BE2C (cell line): ENCODE results near the gene SLC39A11.

Experiments used
- DNase-seq: peaks from one replicate; pipeline ENCODE4 v3.0.0-alpha.2; 2020
- H3K27me3 ChIP-seq: fragments of 250-450 bp; sonication (Bioruptor Pico); 2 replicates; pipeline ENCODE4 v1.5.1; 2020; ENCODE audit warnings: mild to moderate bottlenecking
- H3K36me3 ChIP-seq: fragments of 250-450 bp; sonication (Bioruptor Pico); 2 replicates; pipeline ENCODE4 v1.5.1; 2020; ENCODE audit warnings: mild to moderate bottlenecking
- H3K4me1 ChIP-seq: fragments of 250-450 bp; sonication (Bioruptor Pico); 2 replicates; pipeline ENCODE4 v1.5.1; 2020
- H3K4me3 ChIP-seq: 2 replicates; pipeline ENCODE4 v1.5.1; 2011; ENCODE audit warnings: low read depth, low read length
- H3K9me3 ChIP-seq: fragments of 250-450 bp; sonication (Bioruptor Pico); 2 replicates; pipeline ENCODE4 v1.5.1; 2020
- TF ChIP-seq, protein P1 (sequence below): IDR thresholded peaks from 2 replicates; pipeline ENCODE4 v1.5.1; 2012; ENCODE audit warnings: mild to moderate bottlenecking, low read depth, low read length

Gene SLC39A11

DNA sequence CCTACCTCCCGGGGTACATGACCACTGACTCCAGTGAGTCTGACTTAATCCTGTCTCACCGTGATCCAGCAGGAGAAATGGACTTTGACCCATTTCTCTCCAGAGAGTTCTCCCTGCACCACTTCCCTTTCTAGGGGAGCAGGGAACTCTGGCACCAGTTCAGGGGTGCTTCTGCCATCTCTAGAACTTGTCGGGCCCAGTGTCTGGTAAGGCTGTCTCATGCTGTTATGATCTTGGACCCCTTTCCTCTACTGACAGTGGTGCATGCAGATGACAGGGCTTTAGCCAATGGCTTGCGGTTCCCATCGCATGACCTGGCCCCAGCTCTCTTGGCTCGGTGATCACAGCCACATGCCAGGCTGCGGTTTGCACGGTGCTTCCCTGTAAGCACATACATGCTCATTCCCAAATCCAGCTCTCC is 62.0 kb downstream of the SLC39A11 start:
- Histone ChIP-seq H3K27me3 (no peaks in the 10 kb centered on the region), H3K9me3 (no peaks in the 10 kb centered on the region), H3K4me3 (no peak overlapping the region), H3K4me1 (peaks cover 4% of the 10 kb centered on the region; the same call in 1 of the 2 replicates), H3K36me3 (no peaks in the 10 kb centered on the region)
- no peak for DNase-seq
- TF ChIP-seq, protein P1, sequence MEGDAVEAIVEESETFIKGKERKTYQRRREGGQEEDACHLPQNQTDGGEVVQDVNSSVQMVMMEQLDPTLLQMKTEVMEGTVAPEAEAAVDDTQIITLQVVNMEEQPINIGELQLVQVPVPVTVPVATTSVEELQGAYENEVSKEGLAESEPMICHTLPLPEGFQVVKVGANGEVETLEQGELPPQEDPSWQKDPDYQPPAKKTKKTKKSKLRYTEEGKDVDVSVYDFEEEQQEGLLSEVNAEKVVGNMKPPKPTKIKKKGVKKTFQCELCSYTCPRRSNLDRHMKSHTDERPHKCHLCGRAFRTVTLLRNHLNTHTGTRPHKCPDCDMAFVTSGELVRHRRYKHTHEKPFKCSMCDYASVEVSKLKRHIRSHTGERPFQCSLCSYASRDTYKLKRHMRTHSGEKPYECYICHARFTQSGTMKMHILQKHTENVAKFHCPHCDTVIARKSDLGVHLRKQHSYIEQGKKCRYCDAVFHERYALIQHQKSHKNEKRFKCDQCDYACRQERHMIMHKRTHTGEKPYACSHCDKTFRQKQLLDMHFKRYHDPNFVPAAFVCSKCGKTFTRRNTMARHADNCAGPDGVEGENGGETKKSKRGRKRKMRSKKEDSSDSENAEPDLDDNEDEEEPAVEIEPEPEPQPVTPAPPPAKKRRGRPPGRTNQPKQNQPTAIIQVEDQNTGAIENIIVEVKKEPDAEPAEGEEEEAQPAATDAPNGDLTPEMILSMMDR: no peak

DNA sequence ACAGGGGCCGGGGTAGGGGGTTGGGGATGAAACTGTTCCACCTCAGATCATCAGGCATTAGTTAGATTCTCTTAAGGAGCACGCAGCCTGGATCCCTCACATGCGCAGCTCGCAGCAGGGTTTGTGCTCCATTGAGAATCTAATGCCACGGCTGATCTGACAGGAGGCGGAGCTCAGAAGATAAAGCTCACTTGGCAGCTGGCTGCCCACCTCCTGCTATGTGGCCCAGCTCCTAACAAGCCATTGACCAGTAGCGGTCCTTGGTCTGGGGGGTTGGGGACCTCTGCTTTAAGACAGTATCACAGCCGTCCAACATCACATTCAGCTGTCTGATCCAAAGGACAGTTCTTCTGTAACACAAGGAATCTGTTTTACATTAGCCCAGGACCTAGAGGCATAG is 62.5 kb downstream of the SLC39A11 start:
- Histone ChIP-seq H3K9me3 (no peaks in the 10 kb centered on the region), H3K4me3 (no peak overlapping the region), H3K36me3 (no peaks in the 10 kb centered on the region), H3K27me3 (no peaks in the 10 kb centered on the region), H3K4me1 (peaks cover 4% of the 10 kb centered on the region; the same call in 1 of the 2 replicates)
- TF ChIP-seq, protein P1: no peak
- no peak for DNase-seq

DNA sequence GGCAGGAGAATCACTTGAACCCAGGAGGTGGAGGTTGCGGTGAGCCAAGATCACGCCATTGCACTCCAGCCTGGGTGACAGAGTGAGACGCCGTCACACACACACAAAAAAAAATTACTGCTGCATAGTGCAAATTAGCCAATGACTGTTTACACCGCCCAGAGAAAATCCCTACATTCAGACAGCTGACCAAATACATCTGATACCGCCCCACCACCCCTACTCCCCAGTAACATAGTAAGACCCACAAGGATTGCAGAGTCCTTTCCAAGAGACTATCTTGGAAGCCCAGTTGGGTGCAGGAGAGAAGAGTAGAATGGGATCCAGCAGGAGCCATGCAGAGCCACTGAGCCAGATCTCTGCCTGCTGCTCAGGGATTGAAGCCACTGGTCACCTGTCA is 63.5 kb downstream of the SLC39A11 start:
- no peak for DNase-seq
- Histone ChIP-seq H3K27me3 (no peaks in the 10 kb centered on the region), H3K4me3 (no peak overlapping the region), H3K9me3 (no peaks in the 10 kb centered on the region), H3K4me1 (peaks cover 4% of the 10 kb centered on the region; the same call in 1 of the 2 replicates), H3K36me3 (no peaks in the 10 kb centered on the region)
- TF ChIP-seq, protein P1: no peak

DNA sequence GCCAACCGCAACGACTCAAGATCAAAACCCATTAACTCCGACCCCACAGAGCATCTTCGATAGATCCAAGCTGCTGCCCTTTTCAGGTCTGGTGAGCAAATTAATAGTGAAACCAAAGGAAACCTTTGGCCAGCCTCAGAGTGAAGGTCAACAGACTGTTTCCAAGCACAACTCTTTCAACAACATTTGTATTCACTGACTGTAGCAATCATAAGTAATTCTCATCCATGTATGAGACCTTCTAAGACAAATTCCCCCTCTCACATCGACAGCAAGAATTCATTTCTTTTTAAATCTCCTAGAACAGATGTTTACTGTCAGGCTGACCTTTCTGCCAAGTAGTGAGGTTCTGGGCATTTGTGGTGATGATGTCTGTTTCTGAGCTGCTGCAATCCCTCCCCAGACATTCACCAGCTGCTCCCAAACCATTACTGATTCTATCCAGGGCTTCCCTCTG is 64.2 kb downstream of the SLC39A11 start:
- TF ChIP-seq, protein P1: no peak
- DNase-seq: no peak

DNA sequence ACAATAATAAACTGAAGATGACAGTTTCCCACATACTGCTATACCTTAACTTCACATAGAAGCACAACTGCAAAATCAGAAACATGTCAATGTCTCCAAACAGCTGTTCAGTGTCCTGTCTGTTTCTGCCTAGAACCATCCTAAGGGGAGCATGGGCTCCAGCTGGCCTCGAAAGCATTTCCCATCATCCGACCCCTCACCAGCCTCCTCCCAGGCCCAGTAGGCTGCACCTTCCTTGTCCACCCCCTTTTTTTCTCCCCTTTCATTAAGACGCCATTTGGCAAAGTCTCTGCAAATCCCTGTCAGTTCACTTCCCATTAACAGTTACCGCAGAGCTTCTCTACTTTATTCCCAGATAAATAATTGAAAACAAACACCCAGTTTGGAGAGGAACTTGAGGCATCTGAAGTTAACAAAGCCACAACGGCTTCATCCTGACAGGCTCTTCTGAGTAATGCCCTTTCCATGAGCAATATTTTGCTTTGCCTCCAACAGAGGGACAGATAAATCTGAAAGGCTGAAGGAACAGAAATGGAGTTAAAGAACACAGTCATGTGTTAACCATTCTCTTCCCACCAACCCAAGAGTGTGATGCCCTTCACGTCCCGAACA is 65.3 kb downstream of the SLC39A11 start:
- DNase-seq: no peak
- Histone ChIP-seq H3K9me3 (no peaks in the 10 kb centered on the region), H3K4me1 (peaks cover 4% of the 10 kb centered on the region; the same call in 1 of the 2 replicates), H3K36me3 (no peaks in the 10 kb centered on the region), H3K4me3 (no peak overlapping the region), H3K27me3 (no peaks in the 10 kb centered on the region)
- TF ChIP-seq, protein P1: no peak

More for the DNA sequence above, 64.2 kb downstream of the SLC39A11 start:
- H3K9me3 ChIP-seq: no peaks in the 10 kb centered on the region
- H3K36me3 ChIP-seq: no peaks in the 10 kb centered on the region
- H3K27me3 ChIP-seq: no peaks in the 10 kb centered on the region
- no peak overlapping the region for H3K4me3 ChIP-seq
- peaks cover 4% of the 10 kb centered on the region; the same call in 1 of the 2 replicates for H3K4me1 ChIP-seq

DNA sequence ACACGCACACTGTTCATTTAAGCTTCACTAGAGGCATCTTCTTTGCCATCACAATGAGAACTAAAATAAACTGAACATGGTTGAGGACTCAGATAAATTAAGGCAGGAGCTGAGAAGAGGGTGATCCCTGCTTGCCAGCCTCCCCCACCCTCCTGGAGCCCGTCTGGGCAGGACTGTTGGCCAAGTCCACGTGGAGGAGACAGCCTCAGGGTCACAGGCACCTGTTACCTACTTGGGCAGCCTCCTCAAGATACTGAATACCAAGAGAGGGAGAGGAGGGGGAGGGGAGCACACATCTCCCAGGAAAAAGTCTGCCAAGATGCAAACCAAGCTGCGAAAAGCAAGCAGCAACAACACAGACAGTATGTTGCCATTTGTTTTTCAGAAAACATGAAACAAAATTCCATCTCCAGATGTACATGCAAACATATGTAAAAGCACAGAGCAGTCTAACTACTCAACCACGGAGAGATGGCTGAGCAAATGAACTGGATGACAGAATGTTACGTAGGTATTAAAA is 67.4 kb downstream of the SLC39A11 start:
- DNase-seq: no peak
- no peaks in the 10 kb centered on the region for H3K27me3 ChIP-seq
- no peaks in the 10 kb centered on the region for H3K9me3 ChIP-seq
- no peak overlapping the region for H3K4me3 ChIP-seq
- TF ChIP-seq, protein P1: no peak
- H3K4me1 ChIP-seq: no peaks in the 10 kb centered on the region
- H3K36me3 ChIP-seq: no peaks in the 10 kb centered on the region
